Neural progenitor cell (in vitro differentiated cells): Measurements from ENCODE around the gene KCTD18. TPM values are rescaled to one million over a fixed set of nuclear protein-coding genes. Genes with fewer than 3 reads are reported as not detected.

Experiments used
- DNase-seq: peaks from one replicate; pipeline ENCODE4 v3.0.0-alpha.2; 2016; ENCODE audit warnings: low spot score
- H2AFZ ChIP-seq: fragments of 200-600 bp; sonication (generic); replicated peaks from 2 replicates; pipeline ENCODE4 v1.6.1; 2016; ENCODE audit warnings: antibody characterized with exemption
- H3F3A ChIP-seq: fragments of 200-600 bp; sonication (generic); 2 replicates; pipeline ENCODE4 v1.6.1; 2016; ENCODE audit warnings: antibody characterized with exemption, low read depth
- H3K27ac ChIP-seq: fragments of 200-600 bp; sonication (generic); 2 replicates; pipeline ENCODE4 v1.5.1; 2016; ENCODE audit warnings: mild to moderate bottlenecking
- H3K27me3 ChIP-seq: fragments of 200-600 bp; sonication (generic); 2 replicates; pipeline ENCODE4 v1.6.1; 2016; ENCODE audit warnings: mild to moderate bottlenecking, moderate library complexity
- H3K36me3 ChIP-seq: fragments of 200-600 bp; sonication (generic); 2 replicates; pipeline ENCODE4 v1.5.1; 2016
- H3K4me1 ChIP-seq: fragments of 200-600 bp; sonication (generic); 2 replicates; pipeline ENCODE4 v1.6.1; 2016; ENCODE audit warnings: mixed run types
- H3K4me2 ChIP-seq: fragments of 200-600 bp; sonication (generic); 2 replicates; pipeline ENCODE4 v1.6.1; 2016
- H3K4me3 ChIP-seq: fragments of 200-600 bp; sonication (generic); 2 replicates; pipeline ENCODE4 v1.5.1; 2016
- H3K79me2 ChIP-seq: fragments of 200-600 bp; sonication (generic); 2 replicates; pipeline ENCODE4 v1.6.1; 2016; ENCODE audit warnings: low read depth
- H3K9ac ChIP-seq: fragments of 200-600 bp; sonication (generic); 2 replicates; pipeline ENCODE4 v1.6.1; 2016
- H3K9me3 ChIP-seq: fragments of 200-600 bp; sonication (generic); 2 replicates; pipeline ENCODE4 v1.5.1; 2016; ENCODE audit warnings: low read depth
- H4K20me1 ChIP-seq: fragments of 200-600 bp; sonication (generic); 2 replicates; pipeline ENCODE4 v1.6.1; 2016; ENCODE audit warnings: low read depth
- H3K27ac Mint-ChIP-seq: 3 replicates; pipeline ENCODE4 v1.8.0; 2021; ENCODE audit warnings: mixed read lengths
- H3K27me3 Mint-ChIP-seq: 2 replicates; pipeline ENCODE4 v1.8.0; 2022; ENCODE audit warnings: low read depth, mild to moderate bottlenecking, inconsistent platforms, moderate library complexity, mixed read lengths; ENCODE audit not compliant: insufficient read depth
- H3K36me3 Mint-ChIP-seq: 3 replicates; pipeline ENCODE4 v1.8.0; 2021; ENCODE audit warnings: mixed read lengths
- H3K4me1 Mint-ChIP-seq: 3 replicates; pipeline ENCODE4 v1.8.0; 2021; ENCODE audit warnings: mixed read lengths
- H3K4me3 Mint-ChIP-seq: 3 replicates; pipeline ENCODE4 v1.8.0; 2021; ENCODE audit warnings: mild to moderate bottlenecking, moderate library complexity, mixed read lengths
- H3K9me3 Mint-ChIP-seq: 3 replicates; pipeline ENCODE4 v1.8.0; 2020; ENCODE audit warnings: mixed read lengths
- CTCF ChIP-seq: fragments of 200-600 bp; sonication (generic); IDR thresholded peaks from 2 replicates; pipeline ENCODE4 v1.5.1; 2017; ENCODE audit warnings: antibody characterized with exemption, mild to moderate bottlenecking
- EZH2 ChIP-seq: fragments of 200-600 bp; sonication (generic); IDR thresholded peaks from 2 replicates; pipeline ENCODE4 v1.6.1; 2017; ENCODE audit warnings: antibody characterized with exemption, mild to moderate bottlenecking, moderate library complexity
- EZH2phosphoT487 ChIP-seq: fragments of 200-600 bp; sonication (generic); IDR thresholded peaks from 2 replicates; pipeline ENCODE4 v1.6.1; 2017; ENCODE audit warnings: antibody characterized with exemption
- total RNA-seq: library from RNA; depleted of rRNA; stranded (reverse); fragments of >200 nt; gene quantifications from 2 replicates; pipeline ENCODE4 v1.2.3, GENCODE V29; 2015; ENCODE audit warnings: low replicate concordance

The KCTD18 gene
- total RNA-seq, 1 donor from 2014 or later, result 15.0 TPM

- Mint-ChIP-seq H3K27ac (no peak overlapping the region), H3K9me3 (no peaks in the 10 kb centered on the region), H3K27me3 (no peaks in the 10 kb centered on the region), H3K4me3 (no peak overlapping the region), H3K36me3 (peaks cover 31% of the 10 kb centered on the region), H3K4me1 (no peaks in the 10 kb centered on the region)
- no peak overlapping the region for H2AFZ ChIP-seq
- no peak overlapping the region for H3K4me2 ChIP-seq
- H4K20me1 ChIP-seq, result no peaks in the 10 kb centered on the region
- H3K79me2 ChIP-seq, result no peaks in the 10 kb centered on the region
- no peaks in the 10 kb centered on the region for H3K27me3 ChIP-seq
- no peak for DNase-seq
- H3K36me3 ChIP-seq, result no peaks in the 10 kb centered on the region
- H3F3A ChIP-seq, result no peaks in the 10 kb centered on the region
- TF ChIP-seq EZH2phosphoT487 (no peak), EZH2 (no peak), CTCF (no peak)
- H3K9me3 ChIP-seq, result no peaks in the 10 kb centered on the region
- no peaks in the 10 kb centered on the region for H3K4me1 ChIP-seq
- no peak overlapping the region for H3K4me3 ChIP-seq
- no peak overlapping the region for H3K9ac ChIP-seq
- no peak overlapping the region for H3K27ac ChIP-seq
Observed at GRCh38 chr2:200492656-200493055, 17.2 kb downstream of the KCTD18 start.

DNA sequence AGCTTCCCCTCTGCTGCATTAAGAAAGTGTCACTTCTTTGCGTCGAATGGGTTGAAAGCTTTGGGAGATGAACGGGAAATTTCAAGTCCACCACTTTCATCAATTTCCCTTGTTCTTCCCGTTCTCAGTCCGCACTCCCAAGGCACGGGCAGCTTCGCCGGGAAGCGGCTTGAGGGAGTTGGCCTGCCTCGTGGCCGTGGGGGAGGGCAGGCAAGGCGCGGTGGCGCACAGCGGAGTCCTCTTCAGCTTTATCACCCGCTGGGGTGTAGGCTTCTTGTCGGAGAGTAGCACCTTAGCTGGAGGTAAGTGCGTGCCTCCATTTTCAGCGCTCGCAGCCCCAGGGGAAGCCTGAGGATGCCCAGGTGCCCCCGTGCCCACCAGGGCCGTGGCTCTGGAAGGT is 19.9 kb downstream of the KCTD18 start:
- no peak overlapping the region for H3K4me3 ChIP-seq
- H4K20me1 ChIP-seq, result no peaks in the 10 kb centered on the region
- Mint-ChIP-seq H3K27ac (no peak overlapping the region), H3K9me3 (no peaks in the 10 kb centered on the region), H3K4me1 (peaks cover 6% of the 10 kb centered on the region), H3K27me3 (peaks cover under 1% of the 10 kb centered on the region), H3K36me3 (peaks cover 30% of the 10 kb centered on the region), H3K4me3 (no peak overlapping the region)
- no peaks in the 10 kb centered on the region for H3K36me3 ChIP-seq
- no peak for DNase-seq
- no peaks in the 10 kb centered on the region for H3F3A ChIP-seq
- H3K9me3 ChIP-seq, result no peaks in the 10 kb centered on the region
- H3K9ac ChIP-seq, result no peak overlapping the region
- H3K27me3 ChIP-seq, result no peaks in the 10 kb centered on the region
- no peak overlapping the region for H3K4me2 ChIP-seq
- H3K4me1 ChIP-seq, result no peaks in the 10 kb centered on the region
- H3K79me2 ChIP-seq, result no peaks in the 10 kb centered on the region
- TF ChIP-seq EZH2phosphoT487, result no peak
- TF ChIP-seq CTCF, result no peak
- TF ChIP-seq EZH2, result no peak
- H3K27ac ChIP-seq, result no peak overlapping the region
- H2AFZ ChIP-seq, result no peak overlapping the region

- H3K36me3 ChIP-seq, result no peaks in the 10 kb centered on the region
- H3K4me1 Mint-ChIP-seq, result peaks cover 11% of the 10 kb centered on the region
Observed at GRCh38 chr2:200488169-200488568, 21.7 kb downstream of the KCTD18 start.

More at GRCh38 chr2:200488169-200488568, 21.7 kb downstream of the KCTD18 start:
- Mint-ChIP-seq H3K27ac (no peak overlapping the region), H3K4me3 (no peak overlapping the region), H3K27me3 (peaks cover 6% of the 10 kb centered on the region), H3K36me3 (peaks cover 30% of the 10 kb centered on the region), H3K9me3 (no peaks in the 10 kb centered on the region)
- H3K4me1 ChIP-seq, result no peaks in the 10 kb centered on the region
- DNase-seq, result no peak
- no peaks in the 10 kb centered on the region for H3K27me3 ChIP-seq
- no peak overlapping the region for H3K4me3 ChIP-seq
- no peak overlapping the region for H3K9ac ChIP-seq
- H3K4me2 ChIP-seq, result no peak overlapping the region
- no peak overlapping the region for H2AFZ ChIP-seq
- no peaks in the 10 kb centered on the region for H3F3A ChIP-seq
- H4K20me1 ChIP-seq, result no peaks in the 10 kb centered on the region
- TF ChIP-seq CTCF, result no peak
- TF ChIP-seq EZH2, result no peak
- no peak for TF ChIP-seq EZH2phosphoT487
- H3K79me2 ChIP-seq, result no peaks in the 10 kb centered on the region
- no peaks in the 10 kb centered on the region for H3K9me3 ChIP-seq
- H3K27ac ChIP-seq, result no peak overlapping the region
